Measurements from ENCODE around the gene LSM4. TPM values are rescaled to one million over a fixed set of nuclear protein-coding genes. Genes with fewer than 3 reads are reported as not detected.

Gene LSM4
- total and polyA plus RNA-seq, 2 of the 13 experiments (the other 11 are each of a cell fraction or from before 2014, with no cell fraction given): 65.8 to 166 TPM

DNA sequence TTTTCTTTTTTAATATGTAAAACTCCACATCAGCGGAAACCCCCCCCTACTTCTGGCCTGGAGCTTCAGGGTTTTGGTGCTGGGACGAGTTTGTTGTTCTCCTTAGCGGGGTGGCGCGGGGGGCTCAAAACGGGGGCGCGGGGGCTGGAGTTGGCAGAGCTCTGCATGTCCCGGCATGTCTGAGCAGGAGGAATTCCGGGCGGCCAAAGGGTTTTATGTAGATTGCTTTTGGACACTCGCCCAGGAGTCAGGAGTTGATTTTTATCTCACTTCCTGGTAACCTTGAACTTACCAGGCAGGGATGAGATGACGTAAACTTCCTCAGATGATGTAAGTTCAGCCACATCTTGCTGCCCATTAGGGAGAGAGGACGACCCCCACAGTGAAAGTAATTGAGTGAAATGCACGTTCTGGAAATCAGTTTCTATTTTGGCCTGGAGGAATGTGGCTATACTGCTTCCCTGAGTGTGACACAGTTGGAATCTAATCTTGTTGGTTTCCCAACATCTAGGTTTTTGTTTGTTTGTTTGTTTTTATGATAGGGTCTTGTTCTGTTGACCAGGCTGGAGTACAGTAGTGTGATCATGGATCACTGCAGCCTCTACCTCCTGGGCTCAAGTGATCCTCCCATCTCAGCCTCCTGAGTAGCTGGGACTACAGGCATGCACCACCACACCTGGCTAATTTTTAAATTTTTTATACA lies 42.1 kb upstream of the LSM4 start (continued):
- TF ChIP-seq, protein P1, sequence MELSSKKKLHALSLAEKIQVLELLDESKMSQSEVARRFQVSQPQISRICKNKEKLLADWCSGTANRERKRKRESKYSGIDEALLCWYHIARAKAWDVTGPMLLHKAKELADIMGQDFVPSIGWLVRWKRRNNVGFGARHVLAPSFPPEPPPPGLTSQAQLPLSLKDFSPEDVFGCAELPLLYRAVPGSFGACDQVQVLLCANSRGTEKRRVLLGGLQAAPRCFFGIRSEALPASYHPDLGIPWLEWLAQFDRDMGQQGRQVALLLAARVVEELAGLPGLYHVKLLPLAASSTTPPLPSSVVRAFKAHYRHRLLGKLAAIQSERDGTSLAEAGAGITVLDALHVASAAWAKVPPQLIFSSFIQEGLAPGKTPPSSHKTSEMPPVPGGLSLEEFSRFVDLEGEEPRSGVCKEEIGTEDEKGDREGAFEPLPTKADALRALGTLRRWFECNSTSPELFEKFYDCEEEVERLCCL (CRISPR knock-in tag; IDR thresholded peaks at IDR 0.05; ENCODE audit: borderline replicate concordance): no peak
- no peak for TF ChIP-seq HDAC6 (IDR thresholded peaks at IDR 0.05; ENCODE audit: low read depth, low read length)
- TF ChIP-seq ZBTB1 (CRISPR knock-in tag; IDR thresholded peaks at IDR 0.05; ENCODE audit: borderline replicate concordance): no peak
- TF ChIP-seq SP1 (IDR thresholded peaks at IDR 0.05): no peak
- 0 out of 2 replicates have a peak, but pooled peaks have one; percentile 13 for TF ChIP-seq SP1 (CRISPR knock-in tag; IDR thresholded peaks at IDR 0.05)
- TF ChIP-seq, protein P2, sequence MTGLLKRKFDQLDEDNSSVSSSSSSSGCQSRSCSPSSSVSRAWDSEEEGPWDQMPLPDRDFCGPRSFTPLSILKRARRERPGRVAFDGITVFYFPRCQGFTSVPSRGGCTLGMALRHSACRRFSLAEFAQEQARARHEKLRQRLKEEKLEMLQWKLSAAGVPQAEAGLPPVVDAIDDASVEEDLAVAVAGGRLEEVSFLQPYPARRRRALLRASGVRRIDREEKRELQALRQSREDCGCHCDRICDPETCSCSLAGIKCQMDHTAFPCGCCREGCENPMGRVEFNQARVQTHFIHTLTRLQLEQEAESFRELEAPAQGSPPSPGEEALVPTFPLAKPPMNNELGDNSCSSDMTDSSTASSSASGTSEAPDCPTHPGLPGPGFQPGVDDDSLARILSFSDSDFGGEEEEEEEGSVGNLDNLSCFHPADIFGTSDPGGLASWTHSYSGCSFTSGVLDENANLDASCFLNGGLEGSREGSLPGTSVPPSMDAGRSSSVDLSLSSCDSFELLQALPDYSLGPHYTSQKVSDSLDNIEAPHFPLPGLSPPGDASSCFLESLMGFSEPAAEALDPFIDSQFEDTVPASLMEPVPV (CRISPR knock-in tag; IDR thresholded peaks at IDR 0.05): no peak
- TF ChIP-seq ZFP36 (IDR thresholded peaks at IDR 0.05; ENCODE audit: borderline replicate concordance, low read depth, low read length, partially characterized antibody): no peak
- TF ChIP-seq, protein P3, sequence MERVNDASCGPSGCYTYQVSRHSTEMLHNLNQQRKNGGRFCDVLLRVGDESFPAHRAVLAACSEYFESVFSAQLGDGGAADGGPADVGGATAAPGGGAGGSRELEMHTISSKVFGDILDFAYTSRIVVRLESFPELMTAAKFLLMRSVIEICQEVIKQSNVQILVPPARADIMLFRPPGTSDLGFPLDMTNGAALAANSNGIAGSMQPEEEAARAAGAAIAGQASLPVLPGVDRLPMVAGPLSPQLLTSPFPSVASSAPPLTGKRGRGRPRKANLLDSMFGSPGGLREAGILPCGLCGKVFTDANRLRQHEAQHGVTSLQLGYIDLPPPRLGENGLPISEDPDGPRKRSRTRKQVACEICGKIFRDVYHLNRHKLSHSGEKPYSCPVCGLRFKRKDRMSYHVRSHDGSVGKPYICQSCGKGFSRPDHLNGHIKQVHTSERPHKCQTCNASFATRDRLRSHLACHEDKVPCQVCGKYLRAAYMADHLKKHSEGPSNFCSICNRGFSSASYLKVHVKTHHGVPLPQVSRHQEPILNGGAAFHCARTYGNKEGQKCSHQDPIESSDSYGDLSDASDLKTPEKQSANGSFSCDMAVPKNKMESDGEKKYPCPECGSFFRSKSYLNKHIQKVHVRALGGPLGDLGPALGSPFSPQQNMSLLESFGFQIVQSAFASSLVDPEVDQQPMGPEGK (CRISPR knock-in tag; IDR thresholded peaks at IDR 0.05): peak; percentile 90
- TF ChIP-seq MEF2D (CRISPR knock-in tag; IDR thresholded peaks at IDR 0.05): peak; percentile 48; the same call in 1 of the 2 replicates
- TF ChIP-seq NR1H2 (CRISPR knock-in tag; IDR thresholded peaks at IDR 0.05; ENCODE audit: borderline replicate concordance, low read depth): no peak
- TF ChIP-seq DR1 (CRISPR knock-in tag; IDR thresholded peaks at IDR 0.05): no peak
- no peak for TF ChIP-seq SRF (IDR thresholded peaks at IDR 0.05; ENCODE audit: low read depth, low read length)
- no peak for TF ChIP-seq ZNF616 (CRISPR knock-in tag; IDR thresholded peaks at IDR 0.05; ENCODE audit: low read depth)
- no peak for TF ChIP-seq ZNF83 (CRISPR knock-in tag; IDR thresholded peaks at IDR 0.05; ENCODE audit: borderline replicate concordance)
- TF ChIP-seq TP53 (CRISPR knock-in tag; conservative IDR thresholded peaks at IDR 0.05): peak; percentile 100
- TF ChIP-seq RCOR2 (CRISPR knock-in tag; IDR thresholded peaks at IDR 0.05): peak; percentile 80
- TF ChIP-seq, protein P4, sequence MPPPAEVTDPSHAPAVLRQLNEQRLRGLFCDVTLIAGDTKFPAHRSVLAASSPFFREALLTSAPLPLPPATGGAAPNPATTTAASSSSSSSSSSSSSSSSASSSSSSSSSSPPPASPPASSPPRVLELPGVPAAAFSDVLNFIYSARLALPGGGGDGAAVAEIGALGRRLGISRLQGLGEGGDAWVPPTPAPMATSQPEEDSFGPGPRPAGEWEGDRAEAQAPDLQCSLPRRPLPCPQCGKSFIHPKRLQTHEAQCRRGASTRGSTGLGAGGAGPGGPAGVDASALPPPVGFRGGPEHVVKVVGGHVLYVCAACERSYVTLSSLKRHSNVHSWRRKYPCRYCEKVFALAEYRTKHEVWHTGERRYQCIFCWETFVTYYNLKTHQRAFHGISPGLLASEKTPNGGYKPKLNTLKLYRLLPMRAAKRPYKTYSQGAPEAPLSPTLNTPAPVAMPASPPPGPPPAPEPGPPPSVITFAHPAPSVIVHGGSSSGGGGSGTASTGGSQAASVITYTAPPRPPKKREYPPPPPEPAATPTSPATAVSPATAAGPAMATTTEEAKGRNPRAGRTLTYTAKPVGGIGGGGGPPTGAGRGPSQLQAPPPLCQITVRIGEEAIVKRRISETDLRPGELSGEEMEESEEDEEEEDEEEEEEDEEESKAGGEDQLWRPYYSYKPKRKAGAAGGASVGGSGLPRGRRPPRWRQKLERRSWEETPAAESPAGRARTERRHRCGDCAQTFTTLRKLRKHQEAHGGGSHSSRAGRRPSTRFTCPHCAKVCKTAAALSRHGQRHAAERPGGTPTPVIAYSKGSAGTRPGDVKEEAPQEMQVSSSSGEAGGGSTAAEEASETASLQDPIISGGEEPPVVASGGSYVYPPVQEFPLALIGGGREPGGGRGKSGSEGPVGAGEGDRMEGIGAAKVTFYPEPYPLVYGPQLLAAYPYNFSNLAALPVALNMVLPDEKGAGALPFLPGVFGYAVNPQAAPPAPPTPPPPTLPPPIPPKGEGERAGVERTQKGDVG (CRISPR knock-in tag; IDR thresholded peaks at IDR 0.05; ENCODE audit: borderline replicate concordance): no peak
- peak; percentile 76; the same call in 1 of the 2 replicates for TF ChIP-seq SMAD3 (CRISPR knock-in tag; IDR thresholded peaks at IDR 0.05)
- TF ChIP-seq ZNF260 (CRISPR knock-in tag; IDR thresholded peaks at IDR 0.05; ENCODE audit: borderline replicate concordance, low read depth): no peak
- peak; percentile 92 for TF ChIP-seq ERF (CRISPR knock-in tag; IDR thresholded peaks at IDR 0.05)
- peak; percentile 94 for TF ChIP-seq MED8 (CRISPR knock-in tag; IDR thresholded peaks at IDR 0.05; ENCODE audit: insufficient replicate concordance)
- TF ChIP-seq SNRNP70 (IDR thresholded peaks at IDR 0.05; ENCODE audit: low read depth, low read length): no peak
